Measurements from ENCODE around the gene HMGN4.

DNA sequence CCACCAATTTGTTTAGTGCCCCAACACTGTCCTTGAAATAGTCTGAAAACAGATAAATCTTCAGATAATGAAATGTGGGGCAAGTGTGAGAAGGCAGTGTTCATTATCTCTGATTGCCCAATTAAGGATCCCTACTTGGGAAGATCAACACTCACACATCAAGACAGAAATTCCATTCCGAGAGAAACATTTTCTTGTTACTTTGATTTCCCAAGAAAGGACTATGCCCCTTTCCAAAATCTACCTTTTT lies 16.2 kb downstream of the HMGN4 start:
- no peak for TF ChIP-seq FOXM1 (IDR thresholded peaks at IDR 0.05; ENCODE audit: low read depth)
- no peak for TF ChIP-seq CTCF (IDR thresholded peaks at IDR 0.05)
- TF ChIP-seq YY1 (IDR thresholded peaks at IDR 0.05; ENCODE audit: low read depth) = no peak
- no peak for TF ChIP-seq FOXJ3 (CRISPR knock-in tag; IDR thresholded peaks at IDR 0.05)
- TF ChIP-seq RCOR1 (IDR thresholded peaks at IDR 0.05; ENCODE audit: low read length) = no peak
- TF ChIP-seq USF1 (IDR thresholded peaks at IDR 0.05; ENCODE audit: borderline replicate concordance, low read depth) = no peak
- no peak for TF ChIP-seq POLR2AphosphoS5 (IDR thresholded peaks at IDR 0.05; ENCODE audit: low read depth, low read length)
- TF ChIP-seq, protein P1, sequence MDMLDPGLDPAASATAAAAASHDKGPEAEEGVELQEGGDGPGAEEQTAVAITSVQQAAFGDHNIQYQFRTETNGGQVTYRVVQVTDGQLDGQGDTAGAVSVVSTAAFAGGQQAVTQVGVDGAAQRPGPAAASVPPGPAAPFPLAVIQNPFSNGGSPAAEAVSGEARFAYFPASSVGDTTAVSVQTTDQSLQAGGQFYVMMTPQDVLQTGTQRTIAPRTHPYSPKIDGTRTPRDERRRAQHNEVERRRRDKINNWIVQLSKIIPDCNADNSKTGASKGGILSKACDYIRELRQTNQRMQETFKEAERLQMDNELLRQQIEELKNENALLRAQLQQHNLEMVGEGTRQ (IDR thresholded peaks at IDR 0.05; ENCODE audit: borderline replicate concordance, low read depth, low read length) = no peak
- TF ChIP-seq TAF1 (IDR thresholded peaks at IDR 0.05; ENCODE audit: borderline replicate concordance, low read depth, low read length) = no peak
- no peak for TF ChIP-seq EP300 (IDR thresholded peaks at IDR 0.05; ENCODE audit: borderline replicate concordance in 1 of 2, low read depth in 1 of 2, low read length in 1 of 2)

Data from SK-N-SH (cell line).